NCI-H128 (cell line): ENCODE measurements around the gene TRIM50.
"Not testable (repeated sequence)": the region's sequence is repeated elsewhere in the genome, so short reads cannot be mapped to it uniquely, and the experiment has no call there.

Source experiments
- DNase-seq: peaks from one replicate; lab custom pipeline; 2025; ENCODE audit not compliant: unreplicated experiment; lab: John Stamatoyannopoulos, UW

Gene TRIM50

DNA sequence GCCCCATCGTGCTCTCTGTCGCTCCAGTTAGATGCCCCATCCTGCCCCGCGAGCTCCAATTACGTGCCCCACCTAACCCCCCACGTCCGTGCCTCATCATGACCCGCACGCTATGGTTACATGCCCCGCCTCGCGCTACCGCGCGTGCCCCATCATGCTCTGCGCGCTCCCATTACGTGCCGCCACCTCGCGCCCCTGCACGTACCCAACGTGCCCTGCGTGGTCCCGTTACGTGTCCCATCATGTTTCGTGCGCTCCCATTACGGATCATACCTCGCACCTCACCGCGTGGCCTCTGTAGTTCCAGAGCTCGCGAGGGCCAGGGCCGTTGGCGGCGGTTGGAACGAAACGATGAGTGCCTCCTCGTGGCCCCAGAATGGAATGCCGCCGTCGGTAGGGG is at the start of gene TRIM50, which contains the start of gene FKBP6:
TRIM50 (minus strand) TSS at position 161 of the 400 bp plus-strand sequence. CDS start 3,295 bp downstream, outside the sequence.
FKBP6 (plus strand) TSS at position 240 of the 400 bp plus-strand sequence. CDS start 268 bp downstream, outside the sequence.
- DNase-seq: not testable (repeated sequence)

DNA sequence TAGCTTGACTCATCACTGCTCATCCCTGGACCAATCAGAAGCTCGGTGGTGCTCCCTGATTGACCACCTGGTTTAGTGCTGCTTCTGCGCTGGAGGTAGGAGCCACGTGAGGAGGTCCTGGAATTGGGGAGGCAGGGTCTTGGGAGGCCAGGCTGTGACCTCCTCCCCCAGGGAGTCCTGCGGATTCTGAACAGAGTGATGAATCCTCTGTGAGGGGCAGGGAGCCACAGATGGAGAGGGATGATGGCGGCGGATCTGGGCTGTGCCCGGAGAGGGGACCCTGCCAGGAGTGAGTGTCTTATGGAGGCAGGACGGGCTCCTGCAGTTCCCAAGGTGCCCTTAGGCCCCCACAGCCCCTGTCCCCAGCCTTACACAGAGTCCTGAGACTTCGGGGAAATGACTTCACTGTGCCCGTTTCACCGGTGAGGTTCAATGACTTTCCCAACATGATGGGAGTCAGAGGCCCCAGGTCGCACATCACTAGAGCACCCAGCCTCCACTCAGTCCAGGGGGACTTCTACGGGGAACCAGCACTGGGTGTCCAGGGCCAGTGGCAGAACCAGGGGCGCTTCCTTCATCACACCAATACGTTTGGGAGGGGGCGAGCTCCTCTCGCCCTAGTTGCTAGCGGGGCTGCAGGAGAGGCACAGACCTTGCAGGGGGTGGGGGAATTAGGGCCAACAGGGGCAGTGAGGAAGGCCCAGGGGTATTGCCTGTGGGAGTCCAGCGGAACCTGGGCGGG is 49.0 kb upstream of the TRIM50 start:
- DNase-seq: no peak

DNA sequence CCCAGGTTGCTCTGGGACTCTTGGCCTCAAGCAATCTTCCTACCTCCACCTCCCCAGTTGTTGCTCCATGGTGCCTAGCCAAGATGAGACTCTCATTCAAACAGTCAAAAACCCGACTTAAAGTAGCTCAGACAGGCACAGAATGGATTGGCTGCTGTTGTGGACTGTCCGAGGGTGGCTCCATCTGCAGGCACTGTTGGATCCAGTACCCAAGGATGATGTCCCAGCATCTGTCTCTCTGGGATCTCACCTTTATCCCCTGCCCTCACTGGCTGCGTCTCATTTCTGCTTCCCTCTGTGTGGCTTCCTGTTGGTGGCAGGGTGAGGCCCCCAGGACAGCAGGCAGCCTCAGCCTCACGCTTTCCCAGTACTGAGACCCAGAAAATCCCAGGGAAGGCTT is 48.4 kb upstream of the TRIM50 start:
- not testable (repeated sequence) for DNase-seq

DNA sequence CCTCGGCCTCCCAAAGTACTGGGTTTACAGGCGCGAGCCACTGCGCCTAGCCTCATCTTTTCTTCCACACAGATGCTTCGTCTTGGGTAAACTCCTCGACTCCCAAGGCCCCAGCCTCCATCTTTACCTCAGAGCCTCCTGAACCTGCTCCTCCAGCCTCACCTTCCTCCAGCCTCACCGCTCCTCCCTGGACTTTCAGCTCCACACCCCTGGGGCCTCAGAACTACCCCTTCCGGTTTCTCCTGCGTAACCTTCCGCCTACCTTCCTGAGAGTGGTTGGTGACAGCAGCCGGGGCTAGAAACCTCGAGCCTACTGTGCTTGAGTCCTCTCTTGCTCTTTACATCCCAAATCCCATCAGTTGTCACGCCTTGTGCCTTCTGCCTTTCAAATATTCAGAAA is 45.9 kb upstream of the TRIM50 start:
- no peak for DNase-seq

DNA sequence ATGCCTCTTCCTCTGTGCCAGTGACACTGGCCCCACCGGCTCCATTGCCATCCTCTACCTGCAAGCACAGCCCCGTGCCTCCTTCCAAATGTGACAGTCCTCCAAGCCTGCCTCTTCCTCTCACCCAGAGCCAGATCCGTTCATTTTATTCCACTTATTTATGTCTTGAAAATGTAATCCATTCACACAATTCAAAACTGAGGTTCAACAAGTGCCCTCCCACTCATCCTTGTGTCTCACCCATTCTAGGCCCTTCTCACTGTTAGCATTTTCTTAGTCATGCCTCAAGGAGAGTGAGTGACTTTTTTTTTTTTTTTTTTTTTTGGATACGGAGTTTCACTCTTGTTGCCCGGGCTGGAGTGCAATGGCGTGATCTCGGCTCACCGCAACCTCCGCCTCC is 41.7 kb upstream of the TRIM50 start:
- DNase-seq: no peak

DNA sequence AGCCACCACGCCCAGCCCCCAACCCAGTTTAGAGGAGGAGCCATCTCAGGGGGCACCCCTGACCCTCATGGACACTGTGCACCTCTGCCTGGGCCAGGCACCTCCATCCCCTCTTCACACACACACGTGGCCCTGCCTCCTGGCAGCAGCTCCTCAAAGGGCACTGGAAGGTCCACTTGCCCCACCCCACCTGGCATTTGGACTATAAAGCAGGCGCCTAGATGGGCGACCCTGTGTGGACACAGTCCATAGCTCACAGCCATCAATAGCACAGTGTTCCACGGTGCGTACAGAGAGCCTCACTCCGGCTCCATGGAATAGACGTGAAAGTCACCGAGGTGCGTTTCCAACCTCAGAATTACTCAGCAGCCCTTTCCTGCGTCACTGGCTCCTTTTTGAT is 41.1 kb upstream of the TRIM50 start:
- DNase-seq: no peak

DNA sequence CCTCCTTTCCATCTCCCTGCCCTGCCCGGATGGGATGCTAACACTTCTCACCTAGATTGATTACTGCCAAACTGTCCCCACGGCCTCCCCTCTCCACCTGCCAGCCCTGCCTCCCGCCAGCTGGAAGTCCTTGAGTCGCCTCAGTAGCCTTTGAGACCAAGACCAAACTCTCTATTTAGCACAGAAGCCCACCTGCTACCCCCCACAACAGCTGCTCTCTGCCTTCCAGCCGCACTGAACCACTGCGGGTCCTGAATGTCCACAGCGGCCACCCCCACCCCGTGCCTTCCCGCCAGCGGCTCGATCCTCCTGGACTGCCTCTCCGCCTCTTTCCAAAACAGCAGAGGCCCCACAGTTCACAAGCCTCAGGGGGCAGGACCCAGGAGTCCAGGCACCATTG is 39.1 kb upstream of the TRIM50 start:
- no peak for DNase-seq

DNA sequence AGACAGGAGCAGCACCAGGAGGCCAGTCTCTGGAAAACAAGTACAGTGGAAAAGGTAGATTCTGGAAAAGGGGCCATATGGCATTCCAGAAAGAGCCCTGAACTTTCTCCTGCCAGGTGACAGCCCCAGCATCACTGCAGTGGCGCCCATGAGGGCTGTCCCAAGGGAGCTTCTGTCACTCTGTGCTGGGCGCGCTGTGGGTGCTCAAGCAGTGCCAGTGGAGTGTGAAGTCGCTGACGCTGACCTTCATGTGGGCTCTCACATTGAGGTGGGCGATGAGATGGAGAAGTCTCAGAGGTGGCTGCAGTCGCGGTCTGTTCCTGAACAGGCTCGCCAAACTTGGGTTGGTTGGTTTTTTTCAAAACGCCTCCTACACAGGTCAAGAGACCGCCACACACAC is 38.2 kb upstream of the TRIM50 start:
- DNase-seq: no peak

DNA sequence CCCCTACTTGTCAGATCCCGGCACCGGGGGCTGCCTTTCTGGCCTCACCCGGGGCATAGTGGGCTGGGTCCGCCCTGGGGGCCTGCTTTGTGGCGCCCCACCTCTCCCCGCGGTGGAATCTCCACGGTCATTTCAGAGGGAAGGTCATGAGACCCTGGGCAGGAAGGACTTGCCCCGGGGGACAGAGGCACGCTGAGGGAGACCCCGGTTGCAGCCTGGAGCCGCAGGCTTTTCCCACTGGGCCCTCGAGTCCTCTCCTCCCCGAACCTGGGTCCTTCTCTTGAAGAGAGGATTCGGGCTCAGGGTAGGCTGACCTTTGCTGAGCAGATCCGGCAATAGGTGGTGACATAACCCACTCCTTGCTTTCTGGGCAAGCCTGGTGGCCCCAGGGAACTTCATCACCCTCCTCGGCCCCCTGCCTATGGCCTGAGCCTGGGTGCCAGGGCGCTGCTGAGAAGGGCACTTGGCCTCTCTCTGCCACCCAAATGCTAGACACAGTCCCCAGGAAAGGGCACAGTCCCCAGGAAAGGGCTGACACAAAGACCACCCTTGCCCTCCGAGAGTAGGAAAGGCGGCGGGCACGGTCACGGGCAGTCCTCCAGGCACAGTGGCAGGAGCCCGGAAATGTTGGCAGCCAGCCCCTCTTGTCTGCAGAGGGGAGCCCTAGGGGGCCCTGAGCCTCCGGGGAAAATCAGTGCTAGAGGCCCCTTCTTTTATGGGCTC is 36.3 kb upstream of the TRIM50 start:
- no peak for DNase-seq

DNA sequence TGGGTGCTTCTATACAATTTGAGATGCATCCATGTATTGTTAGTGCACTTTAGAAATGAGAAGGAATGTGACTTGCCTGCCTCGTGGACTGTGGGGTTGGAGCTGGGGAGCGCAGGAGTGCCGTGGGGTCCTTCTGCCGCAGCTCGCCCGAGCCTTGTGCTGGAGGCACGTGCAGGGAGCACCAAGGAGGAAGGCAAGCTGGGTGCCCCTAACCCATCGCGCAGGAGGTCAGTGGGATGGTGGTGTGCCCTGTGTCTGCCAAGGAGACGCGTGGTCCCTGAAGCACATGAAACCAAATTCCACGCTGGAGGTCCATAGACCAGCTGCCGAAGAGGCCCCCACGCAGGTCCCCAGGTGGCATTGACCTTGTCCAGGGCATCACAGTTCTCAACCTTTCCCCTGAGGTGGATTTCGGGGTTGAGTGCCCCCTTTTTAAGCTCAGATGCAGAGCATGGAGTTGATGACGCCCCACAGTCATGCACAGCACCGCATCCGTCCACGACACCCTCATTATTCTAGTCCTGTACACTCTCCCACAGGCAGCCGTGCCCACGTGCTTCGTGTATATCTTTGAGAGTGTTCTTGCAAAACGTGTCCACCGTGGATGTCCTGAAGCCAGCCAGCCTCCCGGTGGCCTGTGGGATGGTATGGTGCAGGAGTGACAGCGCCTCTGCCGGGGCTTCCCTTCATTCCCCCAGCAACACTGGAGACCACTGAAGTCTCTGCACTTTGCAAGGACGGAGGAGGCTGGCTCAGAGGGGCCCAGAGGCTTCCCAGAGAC is 35.5 kb upstream of the TRIM50 start:
- no peak for DNase-seq

DNA sequence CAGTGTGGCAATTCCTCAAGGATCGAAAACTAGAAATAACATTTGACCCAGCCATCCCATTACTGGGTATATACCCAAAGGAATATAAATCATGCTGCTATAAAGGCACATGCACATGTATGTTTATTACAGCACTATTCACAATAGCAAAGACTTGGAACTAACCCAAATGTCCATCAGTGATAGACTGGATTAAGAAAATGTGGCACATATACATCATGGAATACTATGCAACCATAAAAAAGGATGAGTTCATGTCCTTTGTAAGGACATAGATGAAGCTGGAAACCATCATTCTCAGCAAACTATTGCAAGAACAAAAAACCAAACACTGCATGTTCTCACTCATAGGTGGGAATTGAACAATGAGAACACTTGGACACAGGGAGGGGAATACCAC is 32.7 kb upstream of the TRIM50 start:
- not testable (repeated sequence) for DNase-seq

DNA sequence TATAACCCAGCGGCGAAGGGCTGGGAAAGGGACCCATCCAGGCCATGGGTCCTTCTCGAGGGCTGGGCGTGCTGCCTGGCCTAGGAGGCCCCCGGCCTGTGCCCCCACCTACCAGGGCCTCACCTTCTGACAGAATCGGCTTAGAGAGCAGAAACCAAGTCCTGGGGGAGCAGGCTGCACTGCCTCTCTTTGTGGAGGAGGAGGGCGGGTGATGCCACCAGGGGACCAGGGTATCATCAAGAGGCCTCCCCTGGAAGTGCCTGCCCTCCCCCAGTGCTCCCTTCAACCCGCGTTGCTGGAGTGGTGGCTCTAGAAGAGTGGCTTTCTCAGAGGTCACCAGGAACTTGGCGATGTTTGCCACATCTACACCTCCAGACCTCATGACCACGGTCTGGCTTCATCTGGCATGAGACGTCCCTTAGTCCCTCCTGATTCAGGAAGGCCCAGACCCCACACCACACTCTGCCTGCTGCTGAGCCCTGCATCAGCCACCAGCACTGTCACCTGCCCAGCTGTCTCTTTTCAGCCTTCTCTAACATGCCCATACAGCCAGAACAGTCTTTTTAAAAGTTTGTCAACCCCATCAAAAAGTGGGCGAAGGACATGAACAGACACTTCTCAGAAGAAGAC is 32.0 kb upstream of the TRIM50 start:
- DNase-seq: no peak

DNA sequence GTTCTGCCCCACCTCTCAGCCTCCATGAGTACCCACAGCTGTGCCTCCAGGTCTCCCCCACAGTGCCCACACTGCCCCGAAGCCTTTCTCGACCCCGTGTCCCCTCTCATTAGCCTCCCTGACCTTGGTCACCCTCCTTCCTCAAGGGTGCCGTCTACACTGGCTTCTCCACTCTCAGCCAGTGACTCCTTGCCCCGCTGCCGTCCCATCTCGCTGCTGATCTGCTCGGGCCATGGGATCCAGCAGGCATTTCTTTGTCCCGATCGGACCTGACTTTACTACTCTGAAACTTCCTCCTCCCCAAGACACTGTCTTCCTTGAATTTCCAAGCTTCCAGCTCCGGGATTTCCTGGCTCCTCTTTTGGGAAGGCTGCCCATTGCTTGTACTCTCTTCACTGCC is 31.4 kb upstream of the TRIM50 start:
- no peak for DNase-seq

DNA sequence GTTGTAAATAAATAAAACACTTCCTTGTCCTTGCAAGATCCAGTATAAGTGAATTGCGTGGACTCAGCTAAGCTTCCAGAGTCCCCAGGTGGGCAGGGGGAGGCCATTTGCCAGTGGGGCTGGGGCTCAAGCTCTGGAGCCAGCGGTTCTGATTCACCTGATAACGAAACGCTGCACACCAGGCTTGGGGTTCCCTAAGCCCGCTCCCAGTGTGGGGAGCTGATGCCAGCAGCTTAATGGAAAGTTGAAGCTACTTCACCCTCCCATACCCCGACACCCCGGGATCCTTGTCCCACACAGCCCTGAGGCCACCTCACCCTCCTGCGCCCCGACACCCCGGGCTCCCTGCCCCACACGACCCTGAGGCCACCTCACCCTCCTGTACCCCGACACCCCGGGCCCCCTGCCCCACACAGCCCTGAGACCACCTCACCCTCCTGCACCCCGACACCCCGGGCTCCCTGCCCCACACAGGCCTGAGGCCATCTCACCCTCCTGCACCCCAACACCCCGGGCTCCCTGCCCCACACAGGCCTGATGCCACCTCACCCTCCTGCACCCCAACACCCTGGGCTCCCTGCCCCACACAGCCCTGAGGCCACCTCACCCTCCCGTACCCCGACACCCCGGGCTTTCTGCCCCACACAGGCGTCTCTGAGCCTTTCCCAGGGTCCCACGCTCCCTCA is 30.9 kb upstream of the TRIM50 start:
- DNase-seq: no peak

DNA sequence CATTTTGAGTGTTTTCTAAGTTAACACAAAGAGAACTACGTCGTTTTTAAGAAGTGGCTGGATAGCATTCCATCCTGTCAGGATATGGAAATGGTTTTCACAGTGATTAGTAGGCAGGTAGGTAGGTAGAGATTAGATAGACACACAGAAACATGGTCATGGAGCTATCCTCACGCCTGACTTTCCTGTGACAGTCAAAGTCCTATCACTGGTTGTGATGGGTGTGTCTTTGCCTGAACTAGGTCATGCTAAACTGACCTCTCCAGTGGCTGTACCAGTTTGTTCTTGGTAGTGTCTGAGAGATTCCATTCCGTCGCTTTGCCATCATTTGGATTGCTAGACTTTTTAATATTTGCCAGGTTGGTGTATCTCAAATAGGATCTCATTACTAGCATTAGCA is 28.3 kb upstream of the TRIM50 start:
- DNase-seq: no peak

DNA sequence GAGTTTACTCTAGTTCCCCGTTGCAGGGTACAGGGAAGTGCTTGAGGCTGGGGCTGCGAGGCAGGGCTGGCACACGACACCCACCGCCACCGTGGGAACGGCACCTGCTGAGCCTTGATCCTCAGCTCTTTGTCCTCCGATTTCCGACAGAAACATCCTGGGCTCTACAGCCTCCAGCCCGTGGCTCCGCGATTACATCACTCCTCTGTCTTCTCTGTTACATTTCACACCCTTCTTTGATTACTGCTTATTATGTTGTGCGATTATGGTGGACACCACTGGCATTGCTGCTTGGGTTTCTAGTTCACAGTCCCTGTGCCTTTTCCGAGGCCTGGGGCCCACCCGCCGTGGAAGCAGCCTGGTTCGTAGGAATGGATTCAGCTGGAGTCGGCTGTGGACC is 26.9 kb upstream of the TRIM50 start:
- DNase-seq: no peak

DNA sequence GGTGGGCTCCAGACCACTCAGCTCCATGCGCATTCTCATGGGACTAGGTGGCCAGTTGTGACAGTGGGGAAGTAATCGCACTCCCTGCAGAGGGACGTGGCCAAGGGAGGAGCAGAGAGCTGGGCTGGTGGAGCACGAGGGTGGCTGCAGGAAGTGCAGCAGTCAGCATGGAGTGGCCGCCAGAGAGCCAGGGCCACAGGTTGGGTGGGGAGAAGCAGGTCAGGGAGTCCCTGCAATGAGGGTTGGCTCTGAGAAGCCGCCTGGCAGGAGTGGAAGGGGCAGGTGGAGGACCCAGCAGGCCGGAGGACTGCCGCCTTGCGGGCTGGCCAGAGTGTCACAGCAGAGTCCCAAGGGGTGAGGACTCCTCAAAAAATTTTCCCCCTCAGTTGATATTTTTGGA is 26.3 kb upstream of the TRIM50 start:
- DNase-seq: no peak

DNA sequence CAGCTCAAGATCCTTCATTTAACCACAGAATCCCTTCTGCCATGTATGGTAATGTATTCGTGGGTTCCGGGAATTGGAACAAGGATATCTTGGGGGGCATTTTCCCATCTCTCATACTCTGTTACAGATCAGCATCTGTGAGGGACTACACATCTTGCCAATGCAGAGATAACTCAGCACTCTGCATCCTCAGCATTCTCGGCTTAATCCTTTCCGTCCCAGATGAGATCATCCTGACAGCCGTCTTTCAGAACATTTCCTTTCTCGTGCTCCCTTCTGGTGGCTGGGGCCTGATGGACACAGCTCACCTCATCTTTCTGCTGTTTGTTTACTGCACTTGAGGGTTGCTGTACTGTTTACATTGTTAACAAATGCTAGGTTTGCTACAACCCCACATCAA is 25.4 kb upstream of the TRIM50 start:
- DNase-seq: no peak

DNA sequence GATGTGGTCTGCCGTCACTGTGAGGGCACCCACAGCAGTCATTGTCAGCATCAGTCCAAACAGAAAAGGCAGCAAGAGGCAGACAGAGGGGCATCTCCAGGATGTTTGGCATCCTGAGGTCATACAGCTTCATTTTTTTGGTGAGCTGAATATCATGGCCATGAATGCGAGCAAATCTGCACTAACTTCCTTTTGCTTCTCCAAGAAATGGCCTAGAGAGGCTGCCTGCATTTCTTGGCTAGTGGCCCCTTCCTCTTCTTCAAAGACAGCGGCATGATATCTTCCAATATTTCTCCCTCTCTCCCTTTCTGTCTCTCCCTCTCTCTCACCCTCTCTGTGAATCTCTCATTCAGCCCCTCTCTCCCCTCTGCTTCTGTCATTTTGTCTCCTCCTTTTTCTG is 24.9 kb upstream of the TRIM50 start:
- no peak for DNase-seq

DNA sequence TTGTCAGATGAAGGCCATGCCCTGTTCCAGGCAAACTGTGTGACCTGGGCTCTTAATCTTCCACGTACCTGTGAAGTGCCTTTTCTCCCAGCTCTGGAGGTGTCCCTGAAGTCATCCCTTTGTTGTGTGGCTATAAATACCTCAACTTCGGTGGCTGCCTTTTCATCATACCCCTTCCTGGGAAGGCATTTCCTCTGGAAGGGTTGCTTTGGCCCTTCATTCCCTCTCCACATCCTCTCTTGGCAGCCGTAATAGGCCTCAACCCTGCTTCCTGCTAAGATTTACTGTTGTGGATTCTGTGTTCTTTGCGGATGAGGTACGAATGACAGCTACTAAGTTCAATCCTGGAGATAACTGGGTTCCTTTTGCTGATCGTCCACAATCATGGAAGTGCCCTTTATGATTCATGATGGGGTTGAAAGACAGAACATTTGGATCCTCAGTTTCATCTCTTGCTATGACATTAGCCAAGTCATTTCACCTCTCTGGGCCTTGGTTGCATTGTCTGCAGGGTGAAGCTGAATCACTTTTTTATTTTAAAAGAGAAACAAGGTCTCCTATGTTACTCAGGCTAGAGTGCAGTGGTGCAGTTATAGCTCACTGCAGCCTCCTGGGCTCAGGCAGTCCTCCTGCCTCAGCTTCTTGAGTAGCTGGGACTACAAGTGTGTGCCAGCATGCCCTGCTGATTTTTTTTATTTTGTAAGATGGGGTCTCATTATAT is 23.7 kb upstream of the TRIM50 start:
- DNase-seq: no peak
